HG03457 (cell line): Measurements from ENCODE around the gene GAST.

Experiments
- ATAC-seq: cut with Tn5 transposase; IDR thresholded peaks from one replicate; pipeline ENCODE4 v1.9.1; 2021; ENCODE audit warnings: moderate number of reproducible peaks; ENCODE audit not compliant: unreplicated experiment

GAST gene

DNA sequence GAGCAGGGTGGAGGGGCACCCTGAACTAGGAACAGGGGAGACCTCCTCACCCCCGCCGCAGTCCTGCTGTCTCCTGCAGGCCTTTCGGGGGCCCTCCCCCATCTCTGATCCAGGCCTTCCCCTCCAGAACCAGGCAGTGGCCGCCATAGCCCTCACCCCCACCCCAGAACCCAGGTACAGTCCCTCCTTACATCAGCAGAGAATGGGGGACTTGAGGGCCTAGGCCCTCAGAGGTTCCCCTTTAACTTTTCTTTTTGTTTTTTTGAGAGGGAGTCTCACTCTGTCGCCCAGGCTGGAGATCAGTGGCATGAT lies 26.6 kb downstream of the GAST start:
- no peak for ATAC-seq

DNA sequence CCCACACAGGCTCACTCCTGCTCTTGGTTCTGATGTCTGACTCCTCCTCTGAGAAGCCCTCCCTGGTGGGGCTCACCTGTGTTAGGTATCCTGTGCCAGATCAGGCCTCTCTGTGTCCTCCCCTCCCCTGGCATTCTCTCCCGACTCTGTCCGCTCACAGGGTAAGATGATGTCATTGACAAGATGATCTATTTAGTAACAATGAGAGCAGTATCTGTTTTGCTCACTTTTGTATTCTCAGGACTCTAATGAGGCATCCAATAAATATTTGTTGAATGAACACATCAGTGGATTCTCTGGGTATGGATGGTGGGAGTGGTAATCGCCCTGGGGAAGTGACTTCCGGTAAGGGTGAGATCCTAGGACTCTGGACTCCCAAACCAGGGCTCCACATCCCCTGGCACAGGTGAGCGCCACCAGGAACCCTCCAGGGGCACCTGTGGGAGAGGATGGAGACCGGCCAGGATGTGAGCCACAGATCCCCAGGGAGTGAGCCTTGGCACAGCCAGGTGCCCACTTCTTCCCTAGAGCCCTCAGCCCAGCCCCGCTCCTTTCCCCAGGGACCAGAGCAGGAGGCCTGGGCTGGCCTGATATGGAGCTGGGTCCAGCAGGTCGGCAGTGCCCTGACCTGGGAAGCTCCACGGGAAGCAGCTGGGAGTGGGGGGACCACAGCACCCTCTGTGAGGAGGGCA lies 27.7 kb downstream of the GAST start:
- ATAC-seq: no peak

DNA sequence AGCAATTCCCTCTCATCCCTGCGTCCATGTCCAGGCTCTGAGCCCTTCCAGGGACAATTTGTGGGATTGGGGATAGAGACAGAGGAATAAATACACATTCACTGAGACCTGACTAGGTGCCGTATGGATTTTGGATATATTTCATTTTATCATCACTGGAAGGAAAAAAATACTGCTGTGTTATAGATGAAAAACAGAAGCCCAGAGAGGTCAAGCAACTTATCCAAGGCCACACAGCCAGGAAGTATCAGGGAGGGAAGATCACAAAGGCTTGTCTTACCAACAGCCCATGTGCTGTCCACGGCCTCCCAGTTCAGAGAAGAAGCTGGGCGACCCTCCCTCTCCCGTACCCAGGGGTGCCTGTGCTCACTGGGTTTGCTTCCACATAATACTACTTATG lies 28.4 kb downstream of the GAST start:
- ATAC-seq: no peak

DNA sequence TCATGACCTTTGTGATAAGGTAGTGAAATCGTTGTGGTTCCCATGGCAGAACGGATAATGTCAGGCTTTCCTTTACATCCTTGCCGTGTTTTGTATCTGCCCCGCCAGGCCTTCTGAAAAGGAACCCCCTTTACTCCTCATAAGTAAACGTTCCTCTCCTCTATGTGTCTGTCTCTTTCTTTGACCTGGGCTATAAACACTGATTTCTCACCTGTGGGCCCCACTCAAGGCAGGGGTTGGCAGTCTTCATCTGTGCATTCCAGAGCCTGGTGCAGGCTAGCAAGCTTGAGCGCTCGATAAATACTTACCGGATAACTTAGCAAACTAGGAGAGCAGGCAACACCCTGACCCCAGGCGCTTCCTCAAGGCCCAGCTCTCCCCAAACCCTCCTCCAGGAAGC lies 29.6 kb downstream of the GAST start:
- no peak for ATAC-seq

DNA sequence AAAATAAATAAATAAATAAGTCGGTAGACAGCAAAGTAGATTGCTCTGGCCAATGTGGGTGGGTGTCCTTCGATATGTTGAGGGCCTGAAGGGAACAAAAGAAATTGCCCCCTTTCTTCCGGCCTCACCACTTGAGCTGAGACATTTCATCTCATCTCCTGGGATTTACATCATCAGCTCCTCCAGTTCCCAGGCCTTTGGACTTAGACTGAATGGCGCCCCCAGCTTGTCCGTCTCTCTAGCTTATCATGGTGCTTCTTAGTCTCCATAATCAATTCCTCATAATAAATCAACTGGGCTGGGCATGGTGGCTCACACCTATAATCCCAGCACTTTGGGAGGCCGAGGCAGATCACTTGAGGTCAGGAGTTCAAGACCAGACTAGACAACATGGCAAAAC lies 36.1 kb downstream of the GAST start:
- no peak for ATAC-seq

DNA sequence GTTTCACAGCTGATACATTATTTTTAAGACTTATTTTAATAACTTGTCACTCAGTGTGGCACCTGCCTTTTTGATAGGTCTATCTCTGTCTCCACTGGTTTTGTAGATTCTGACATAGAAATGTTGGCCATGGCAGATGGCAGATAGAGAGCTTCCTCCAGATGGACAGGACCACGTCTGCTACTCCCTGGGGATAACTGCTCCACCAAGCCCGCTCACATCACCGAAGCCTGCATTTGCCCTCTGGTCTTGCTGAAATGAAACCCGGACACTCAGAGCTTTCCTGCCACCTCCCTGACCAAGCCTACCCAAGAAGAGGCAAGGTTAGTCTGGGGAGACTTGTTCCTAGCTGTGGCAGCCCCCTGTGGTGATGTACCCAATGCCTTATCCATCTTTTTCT lies 38.7 kb downstream of the GAST start:
- ATAC-seq: no peak

DNA sequence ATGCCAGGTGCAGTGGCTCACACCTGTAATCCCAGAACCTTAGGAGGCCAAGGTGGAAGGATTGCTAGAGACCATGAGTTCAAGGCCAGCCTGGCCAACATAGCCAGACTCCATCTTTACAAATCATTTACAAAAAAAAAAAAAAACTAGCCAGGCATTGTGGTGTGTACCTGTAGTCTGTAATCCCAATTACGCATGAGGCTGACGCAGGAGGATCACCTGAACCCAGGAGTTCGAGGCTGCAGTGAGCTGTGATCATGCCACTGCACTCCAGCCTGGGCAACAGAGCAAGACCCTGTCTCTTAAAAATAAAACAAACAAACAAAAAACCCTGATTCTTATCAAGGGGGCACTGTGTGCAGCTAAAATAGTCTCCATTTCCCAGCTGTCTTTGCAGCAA lies 39.2 kb downstream of the GAST start:
- no peak for ATAC-seq

DNA sequence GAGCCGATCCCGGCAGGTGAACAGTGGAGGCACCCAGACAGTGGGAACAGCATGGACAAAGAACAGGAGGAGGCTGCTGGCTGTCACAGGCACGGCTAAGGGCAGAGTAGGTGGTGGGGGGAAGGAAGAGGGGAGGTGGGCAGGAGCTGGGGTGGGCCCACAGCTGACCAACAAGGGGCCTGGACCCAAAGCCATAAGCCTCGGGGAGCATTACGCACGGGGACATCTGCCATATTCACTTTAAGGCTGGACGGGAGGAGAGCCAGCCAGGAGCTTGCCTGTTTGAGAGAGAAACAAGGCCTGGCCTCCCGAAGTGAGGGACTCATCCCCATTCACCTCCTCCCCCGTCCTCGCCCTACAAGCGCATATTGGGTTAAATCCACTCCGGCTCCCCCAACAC lies 41.9 kb downstream of the GAST start:
- no peak for ATAC-seq

DNA sequence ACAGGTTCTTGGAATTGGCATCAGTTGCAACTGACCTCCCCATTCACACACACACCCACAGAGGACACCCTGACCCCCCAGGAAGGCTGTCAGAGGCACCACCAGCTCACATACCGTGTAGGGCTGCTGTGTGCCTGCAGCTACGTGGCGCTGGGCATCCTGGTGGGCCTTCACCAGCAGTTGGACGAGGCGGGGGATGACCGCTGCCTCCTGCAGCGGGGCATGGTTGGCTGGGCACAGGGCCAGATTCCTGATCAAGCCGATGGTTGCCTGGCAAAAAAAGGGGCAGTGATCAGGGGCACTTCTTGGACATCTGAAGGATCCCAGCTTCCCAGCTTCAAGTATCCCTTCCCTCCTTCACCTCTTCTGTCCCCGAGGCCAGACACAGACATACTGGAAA lies 46.5 kb downstream of the GAST start:
- ATAC-seq: no peak

DNA sequence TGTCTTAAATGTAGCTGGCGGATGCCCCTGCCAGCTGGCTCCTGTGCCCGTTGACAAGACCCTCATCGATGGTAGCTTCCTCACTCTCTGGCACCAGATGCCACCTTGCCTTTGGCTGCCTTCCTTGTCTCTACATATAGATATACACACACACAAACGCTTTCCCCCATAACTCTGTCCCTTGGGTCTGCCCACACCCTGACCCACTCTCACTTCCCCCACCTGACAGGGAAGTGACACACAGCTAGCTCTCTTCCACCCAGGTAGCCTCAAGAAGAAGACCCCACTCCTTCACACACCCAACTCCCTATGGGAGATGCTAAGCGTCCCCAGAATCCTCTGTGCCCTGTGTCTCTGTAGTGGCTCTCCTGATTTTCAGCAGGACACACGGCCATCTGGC lies 48.7 kb downstream of the GAST start:
- no peak for ATAC-seq

DNA sequence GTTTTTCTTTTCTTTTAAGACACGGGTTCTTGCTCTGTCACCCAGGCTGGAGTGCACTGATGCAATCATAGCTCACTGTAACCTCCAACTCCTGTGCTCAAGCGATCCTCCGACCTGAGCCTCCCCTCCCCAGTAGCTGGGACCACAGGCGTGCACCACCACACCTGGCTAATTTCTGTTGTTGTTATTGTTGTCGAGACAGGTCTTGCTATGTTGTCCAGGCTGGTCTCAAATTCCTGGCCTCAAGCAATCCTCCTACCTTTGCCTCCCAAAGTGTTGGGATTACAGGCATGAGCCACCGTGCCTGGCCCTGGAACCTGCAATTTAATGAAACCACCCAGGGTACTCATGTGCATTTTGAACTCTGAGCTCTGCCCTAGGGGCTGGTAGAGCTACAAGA lies 50.3 kb downstream of the GAST start:
- no peak for ATAC-seq

DNA sequence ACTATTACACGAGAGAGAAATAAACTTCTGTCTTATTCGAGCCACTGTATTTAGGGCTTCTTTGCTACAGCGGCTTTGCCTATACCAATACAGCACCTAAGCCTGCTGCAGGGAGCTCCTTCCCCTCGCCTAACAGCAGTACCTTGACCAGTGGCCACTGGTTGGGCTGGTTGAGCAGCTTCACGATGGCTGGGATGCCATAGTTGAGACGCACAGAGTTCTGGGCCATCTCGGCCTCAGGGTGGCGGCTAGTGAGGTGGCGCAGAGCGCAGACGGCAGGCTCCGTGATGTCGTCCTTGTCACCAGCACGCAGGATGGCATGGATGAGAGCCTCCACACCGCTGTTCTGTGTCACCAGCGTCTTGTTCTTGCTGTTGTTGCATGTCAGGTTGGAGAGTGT lies 50.7 kb downstream of the GAST start:
- ATAC-seq: no peak

DNA sequence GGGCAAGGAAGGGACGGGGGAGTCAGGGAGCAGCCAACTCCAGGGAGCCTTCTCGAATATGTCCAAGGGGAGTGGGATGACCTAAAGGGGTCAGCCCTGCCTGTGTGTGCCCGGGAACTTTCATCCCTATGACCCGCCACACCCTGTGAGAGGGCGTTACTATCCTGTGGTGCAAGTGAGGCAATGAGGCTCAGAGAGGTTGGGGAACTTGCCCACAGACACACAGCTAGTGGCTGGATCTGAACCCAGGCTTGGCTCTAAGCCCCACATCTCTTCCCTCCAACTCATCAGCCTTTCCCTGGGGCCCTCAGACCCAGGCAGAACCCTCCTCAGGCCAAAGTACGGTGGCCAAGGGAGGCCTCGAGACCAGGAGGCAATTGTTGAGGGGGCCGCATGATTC lies 51.2 kb downstream of the GAST start:
- ATAC-seq: no peak
